ENCODE measurements around the gene RER1.

The RER1 gene

DNA sequence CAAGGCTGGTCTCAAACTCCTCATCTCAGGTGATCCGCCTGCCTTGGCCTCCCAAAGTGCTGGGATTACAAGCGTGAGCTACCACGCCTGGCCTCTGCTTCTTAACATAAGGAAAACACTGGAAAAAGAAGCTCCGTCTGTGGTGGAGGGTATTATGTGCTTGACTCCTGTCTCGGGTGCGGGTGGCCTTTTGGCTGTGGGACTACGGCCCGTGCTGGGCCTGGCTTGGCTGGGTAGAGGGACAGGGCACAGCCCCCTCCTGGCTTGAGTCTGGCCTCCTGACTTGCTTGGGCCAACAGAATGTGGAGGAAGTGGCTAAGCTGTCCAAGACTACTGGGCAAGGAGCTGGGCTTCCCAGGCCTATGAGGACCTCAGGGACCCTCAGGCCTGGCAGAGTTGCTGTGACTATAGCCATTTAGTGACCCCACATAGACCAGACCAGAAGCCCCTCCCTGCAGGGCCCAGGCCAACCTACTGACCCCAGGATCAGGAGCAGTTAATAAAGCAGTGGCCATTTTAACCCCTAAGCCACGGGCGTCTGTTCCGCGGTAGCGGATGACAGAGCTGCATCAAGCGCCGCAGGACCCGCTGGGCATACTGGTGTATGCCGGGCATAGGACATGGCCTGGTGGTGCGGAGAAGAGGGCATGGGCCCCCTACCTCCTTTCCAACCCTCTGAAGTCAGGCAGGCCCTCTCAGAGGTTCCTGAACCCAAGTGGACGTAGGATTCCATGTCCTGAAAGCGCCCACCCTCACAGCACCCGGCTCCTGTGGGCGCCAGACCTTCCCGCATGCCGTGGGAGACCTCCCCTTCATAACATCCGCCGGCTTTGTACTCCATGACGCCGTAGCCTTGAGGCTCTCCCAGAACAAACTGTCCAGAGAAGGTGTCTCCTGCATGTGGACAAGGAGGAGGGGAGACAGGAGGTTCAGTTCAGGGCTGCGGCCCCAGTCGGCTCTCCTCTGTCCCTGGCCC is 4.7 kb upstream of the RER1 start:
- no peak for DNase-seq

GRCh38 chr1:2388004-2388913 is 3.4 kb upstream of the RER1 start:
- DNase-seq: no peak

- no peak for DNase-seq
Measured at GRCh38 chr1:2389644-2390043, 2.0 kb upstream of the RER1 start.

DNA sequence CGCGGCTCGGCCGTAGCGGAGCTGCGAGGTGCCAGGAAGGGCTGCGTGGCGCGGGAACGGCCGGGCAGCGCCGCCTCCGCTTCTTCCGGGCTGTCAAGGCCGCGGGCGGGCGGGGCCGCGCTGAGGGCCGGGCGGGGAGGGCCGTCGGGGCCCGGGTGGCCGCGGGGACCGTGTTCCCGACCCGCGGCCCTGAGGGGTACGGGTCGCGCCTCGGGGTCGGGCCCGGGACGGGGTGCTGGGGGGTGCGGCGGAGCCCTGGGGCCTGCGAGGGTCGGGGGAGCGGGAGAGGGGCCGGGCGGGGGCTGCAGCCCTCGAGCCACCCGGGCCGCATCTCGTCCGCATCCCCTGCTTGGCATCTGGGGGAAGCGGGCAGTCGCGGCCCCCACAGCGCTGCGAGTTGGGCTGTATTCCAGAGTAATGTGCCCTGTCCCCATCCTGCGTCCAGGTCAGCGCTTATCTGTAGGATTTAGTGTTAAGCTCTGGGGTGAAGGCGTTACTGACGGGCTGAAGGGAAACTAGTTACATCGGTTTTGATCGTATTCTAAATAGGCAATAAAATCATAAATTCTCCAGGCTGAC is 379 bp downstream of the RER1 start:
- DNase-seq: no peak

DNA sequence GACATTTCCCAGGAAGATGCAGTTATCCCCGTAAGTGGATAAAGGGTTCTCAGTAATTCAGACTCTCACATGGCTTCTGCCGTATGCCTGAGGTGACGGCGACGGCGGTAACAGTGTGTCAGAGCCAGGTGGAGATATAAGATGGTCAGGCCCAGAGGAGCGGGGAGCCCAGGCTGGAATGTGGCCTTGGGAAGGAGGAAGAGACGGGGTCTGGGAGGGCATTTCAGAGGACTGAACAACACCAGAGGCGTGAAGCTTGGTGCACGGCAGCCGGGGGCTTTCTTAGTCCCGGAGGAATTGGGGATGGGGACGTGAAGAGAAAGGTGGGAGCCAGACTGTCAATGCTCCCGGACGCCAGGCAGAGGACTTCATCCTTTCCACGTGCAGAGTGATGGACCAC is 1.0 kb downstream of the RER1 start:
- no peak for DNase-seq

DNA sequence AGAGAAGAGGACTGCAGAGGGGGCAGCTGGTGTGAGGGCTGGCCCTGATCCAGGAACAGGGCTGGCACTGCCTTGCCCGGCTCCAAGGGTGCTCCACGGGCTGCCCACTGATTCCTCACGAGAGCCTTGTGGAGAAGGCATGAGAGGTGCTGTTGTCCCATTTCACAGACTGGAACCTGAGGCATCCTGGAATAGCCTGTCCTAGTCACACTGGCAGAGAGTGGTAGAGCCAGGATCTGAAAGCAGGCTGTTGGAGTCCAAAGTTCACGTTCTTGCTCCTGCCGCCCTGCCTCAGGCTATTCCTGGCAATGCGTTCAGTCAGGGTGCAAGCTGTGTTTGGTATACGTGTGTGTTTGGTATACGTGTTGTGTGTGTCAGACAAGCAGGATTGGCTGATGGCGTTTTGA is 1.8 kb downstream of the RER1 start:
- no peak for DNase-seq

- no peak for DNase-seq
Measured at GRCh38 chr1:2394220-2394619, 2.6 kb downstream of the RER1 start.

GRCh38 chr1:2394761-2395160 is 3.1 kb downstream of the RER1 start:
- DNase-seq: no peak

DNA sequence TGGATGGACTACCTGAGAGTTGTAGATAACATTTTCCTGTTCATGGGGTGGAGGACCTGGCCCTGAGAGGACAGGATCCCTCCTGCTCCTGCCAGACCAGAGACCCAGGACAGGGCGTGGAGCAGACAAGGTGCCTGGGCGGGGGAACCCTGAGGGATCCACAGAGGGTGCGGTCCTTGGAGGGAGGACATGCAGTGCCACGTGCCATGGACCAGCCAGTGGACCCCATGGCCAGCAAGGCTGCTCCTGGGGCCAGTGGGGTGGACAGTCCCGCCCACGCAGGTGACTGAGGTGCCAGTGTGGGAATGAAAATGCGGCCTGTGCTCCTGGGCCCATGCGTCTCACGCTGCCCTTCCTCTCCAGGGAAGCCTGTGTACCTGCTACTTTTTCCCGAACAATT is 3.6 kb downstream of the RER1 start:
- DNase-seq: no peak

GRCh38 chr1:2396059-2396458 is 4.4 kb downstream of the RER1 start:
- DNase-seq: no peak

DNA sequence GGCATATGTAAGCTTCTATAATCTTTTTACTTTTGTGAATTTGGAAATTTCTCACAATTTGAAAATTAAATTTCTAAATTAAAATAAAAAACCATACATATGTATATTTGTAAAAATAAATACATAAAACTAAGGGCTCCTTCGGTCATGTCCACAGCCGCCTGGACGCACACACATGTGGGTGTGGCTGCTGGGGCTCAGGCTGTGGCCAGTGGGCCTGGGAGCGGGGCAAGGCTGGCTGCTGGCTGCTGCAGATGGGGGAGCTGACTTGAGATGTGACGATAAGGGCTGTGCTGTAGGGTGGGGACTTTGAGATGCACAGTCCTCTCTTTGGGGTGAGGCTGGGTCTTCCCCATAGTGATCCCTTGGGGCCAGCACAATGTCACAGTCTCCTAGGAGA is 4.8 kb downstream of the RER1 start:
- no peak for DNase-seq

DNA sequence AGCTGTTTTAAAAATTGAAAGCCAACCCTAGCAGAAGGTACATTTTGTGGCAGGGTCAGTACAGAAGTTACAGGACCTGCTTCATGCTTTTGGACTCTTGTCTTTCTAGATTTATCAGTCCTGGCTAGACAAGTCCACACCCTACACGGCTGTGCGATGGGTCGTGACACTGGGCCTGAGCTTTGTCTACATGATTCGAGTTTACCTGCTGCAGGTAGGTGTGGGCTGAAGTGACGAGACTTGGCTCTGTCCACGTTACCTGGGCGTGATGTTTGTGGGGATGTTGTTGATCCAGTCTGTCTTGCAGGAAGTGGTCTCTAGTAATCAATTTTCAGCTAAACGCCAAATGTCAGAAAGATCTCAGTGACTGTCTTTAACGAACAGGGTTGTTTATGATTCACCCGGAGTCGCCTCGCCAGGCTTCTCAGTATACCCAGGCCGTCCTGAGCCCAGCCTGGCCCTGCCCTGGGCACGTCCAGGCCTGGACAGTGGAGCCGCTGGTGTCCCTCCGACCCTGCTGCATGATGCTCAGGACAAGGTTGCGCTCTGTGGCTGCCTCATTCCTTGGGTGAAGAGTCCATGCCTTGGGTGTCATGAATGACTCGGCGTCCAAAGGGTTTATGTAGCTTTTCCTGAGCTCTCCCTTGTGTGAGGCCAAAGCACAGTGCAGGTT is 5.5 kb downstream of the RER1 start:
- no peak for DNase-seq

DNA sequence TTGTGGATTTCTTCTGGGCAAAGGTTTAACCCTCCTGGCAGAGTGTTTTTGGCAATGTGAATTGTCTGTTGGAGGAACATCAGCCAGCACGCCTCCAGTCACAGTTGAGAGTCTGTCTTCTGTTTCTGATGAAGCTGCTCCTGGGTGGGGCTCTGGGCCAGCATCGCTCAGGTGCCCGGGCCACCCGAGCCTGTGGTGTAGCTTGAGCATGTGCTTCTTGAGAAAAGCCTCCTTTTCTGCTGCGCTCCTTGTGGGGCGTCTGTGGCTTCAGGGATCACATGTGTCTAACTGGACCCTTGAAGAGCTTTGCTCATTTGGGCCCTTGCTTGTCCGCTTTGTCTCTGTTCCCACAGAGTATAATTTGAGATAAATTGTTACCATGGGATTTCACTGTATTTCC is 7.2 kb downstream of the RER1 start:
- DNase-seq: no peak

DNA sequence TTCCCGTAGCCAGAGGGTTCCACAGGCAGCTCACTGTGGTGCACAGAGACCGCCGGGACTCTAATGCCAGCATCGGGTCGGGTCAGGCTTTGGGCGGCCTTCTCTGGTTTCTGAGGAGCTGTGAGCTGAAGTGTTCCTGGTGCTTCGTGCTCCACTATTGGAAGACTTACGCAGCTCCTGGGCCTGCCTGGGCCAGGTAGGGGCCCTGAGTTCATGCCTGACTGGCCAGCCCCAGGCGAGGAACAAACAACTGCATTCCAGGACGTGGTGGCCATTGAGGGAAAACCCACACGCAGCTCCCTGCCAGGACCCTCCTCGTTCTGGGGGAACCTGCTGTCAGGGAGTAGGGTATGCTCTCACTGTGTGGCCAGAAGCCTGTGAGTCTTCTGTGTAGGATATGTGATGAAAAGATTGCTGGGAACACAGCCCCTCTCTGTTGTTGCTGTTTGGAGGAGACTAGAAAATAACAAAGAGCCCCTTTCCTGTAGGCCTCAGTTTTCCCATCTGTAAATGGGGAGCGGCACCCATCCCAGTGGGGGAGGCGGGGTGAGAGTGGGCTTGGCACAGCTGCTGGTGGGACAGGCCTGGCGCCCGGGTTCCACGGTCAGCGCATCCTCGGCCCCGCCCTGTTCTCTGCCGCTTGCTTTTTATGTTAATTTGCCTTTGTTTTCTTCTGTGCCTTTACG is 8.4 kb downstream of the RER1 start:
- no peak for DNase-seq

DNA sequence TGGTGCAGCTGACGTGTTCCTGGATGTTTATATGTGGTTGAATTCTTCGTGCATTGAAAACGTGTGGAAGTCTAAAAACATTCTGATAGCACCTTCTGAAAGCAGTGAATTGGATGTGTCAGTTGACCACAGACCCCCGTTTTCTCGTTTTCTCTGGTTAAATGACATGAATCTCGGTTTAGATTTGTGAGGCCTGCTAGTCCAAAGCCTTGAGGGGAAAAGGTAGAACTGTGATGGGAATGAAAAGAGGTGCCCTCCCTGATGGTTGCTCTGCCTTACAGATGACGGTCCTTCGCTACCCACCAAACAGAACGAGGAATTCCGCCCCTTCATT is 8.9 kb downstream of the RER1 start:
- DNase-seq: no peak

DNA sequence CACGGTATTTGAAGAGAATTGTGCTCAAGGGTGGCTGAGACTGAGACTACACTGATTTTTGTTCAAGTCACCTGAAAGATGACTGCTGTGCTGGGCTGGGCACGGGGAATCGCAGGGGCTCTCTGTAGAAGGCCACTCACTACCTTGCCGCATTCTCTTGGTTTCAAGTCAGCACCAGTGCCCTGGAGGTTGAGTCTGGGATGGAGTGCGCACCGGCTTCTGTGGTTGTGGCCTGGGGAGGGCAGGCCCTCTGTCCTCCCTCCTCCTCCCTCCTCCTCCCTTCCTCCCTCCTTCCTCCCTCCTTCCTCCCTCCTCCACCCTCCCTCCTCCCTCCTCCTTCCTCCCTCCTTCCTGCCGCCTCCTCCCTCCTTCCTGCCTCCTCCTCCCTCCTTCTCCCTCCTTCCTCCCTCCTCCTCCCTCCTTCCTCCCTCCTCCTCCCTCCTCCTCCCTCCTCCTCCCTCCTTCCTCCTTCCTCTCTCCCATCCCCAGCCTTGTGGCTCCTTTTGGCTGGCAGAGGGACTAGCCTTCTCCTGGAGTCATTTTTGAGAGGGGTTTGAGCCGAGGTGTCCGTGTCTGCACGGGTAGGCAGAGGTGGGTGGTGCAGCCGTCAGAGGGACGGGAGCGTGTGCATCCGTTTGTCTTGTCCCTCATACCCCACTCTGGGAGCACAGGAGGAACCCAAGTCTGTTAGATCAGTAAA is 9.5 kb downstream of the RER1 start:
- no peak for DNase-seq

DNA sequence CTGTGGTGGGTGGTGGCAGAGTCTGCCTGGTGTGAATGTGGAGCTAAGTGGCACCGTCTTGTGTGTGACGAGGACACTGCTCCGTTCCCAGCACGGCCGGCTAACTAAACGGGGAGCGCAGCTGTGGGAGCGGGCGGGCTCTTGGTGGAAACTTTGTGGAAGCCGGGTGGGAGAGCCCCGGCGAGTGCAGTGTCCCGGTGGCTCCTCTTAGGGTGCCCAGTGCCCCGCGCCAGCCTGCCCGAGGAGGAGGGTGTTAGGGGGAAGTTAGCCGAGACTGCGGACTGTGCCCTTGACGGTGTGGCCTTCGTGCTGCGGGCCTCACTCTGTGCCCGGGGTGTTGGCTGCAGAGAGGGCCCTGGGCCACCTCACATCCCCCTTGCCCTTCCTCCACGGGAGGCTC is 10.8 kb downstream of the RER1 start:
- DNase-seq: peak in 1 of 58 donors; percentile 5

DNA sequence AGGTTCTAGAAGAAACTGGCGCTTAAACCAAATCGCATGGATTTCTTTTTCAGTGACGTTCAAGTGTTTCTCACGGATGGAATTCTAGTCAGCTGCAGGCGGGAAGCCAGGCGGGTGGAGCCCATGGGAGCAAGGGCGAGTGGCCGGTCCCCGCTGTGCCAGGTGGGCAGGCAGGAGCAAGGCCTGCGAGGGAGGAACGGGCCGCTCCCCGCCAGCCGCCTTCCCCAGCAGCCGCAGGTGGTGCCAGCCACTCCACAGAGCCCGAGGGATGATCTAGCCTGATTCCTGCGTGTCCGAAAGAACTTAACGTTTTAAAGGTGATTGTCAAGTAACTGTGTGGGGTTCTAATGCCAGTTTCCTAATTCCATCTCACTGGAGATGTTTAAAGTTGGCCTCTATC is 11.6 kb downstream of the RER1 start:
- DNase-seq: no peak

- DNase-seq: no peak
Measured at GRCh38 chr1:2404142-2404889, 12.7 kb downstream of the RER1 start.
